Lower lobe of right lung (tissue), 2 donors: ENCODE measurements around the gene LCOR. TPM values are rescaled to one million over a fixed set of nuclear protein-coding genes. Genes with fewer than 3 reads are reported as not detected.
A peak's percentile ranks its signal among the peaks of the same experiment; 100 is the strongest.

Source experiments
- ATAC-seq, 2 donors: fragments of 200-7000 bp; cut with Tn5 transposase; one replicate each; pipeline ENCODE4 v1.9.1; 2020 to 2022; ENCODE audit warnings: mild to moderate bottlenecking in 2 of 2, moderate library complexity in 2 of 2
- DNase-seq: peaks from one replicate; pipeline ENCODE4 v3.0.0-alpha.2; 2020
- H3K27ac ChIP-seq: fragments of 200-600 bp; one replicate; pipeline ENCODE4 v1.8.0; 2022
- H3K27me3 ChIP-seq: fragments of 200-600 bp; one replicate; pipeline ENCODE4 v1.8.0; 2022; ENCODE audit warnings: low read depth
- H3K36me3 ChIP-seq: fragments of 200-600 bp; one replicate; pipeline ENCODE4 v1.8.0; 2022; ENCODE audit warnings: mild to moderate bottlenecking
- H3K4me1 ChIP-seq: fragments of 200-600 bp; one replicate; pipeline ENCODE4 v1.8.0; 2022
- H3K4me3 ChIP-seq: fragments of 200-600 bp; one replicate; pipeline ENCODE4 v1.8.0; 2022; ENCODE audit warnings: mild to moderate bottlenecking
- H3K9me3 ChIP-seq: fragments of 200-600 bp; one replicate; pipeline ENCODE4 v1.8.0; 2022
- intact Hi-C: fragments of 100-400 bp; cut with DNase I; formaldehyde crosslinking; loops from one replicate; pipeline ENCODE4 v1.11.0; 2022
- total RNA-seq: library from RNA; stranded (reverse); fragmentation: NEBNext Ultra II Directional; extraction: Animal tissue kit (Norgen Biotek cat#: 25700); gene quantifications from one replicate; pipeline ENCODE4 v1.2.1, GENCODE V29; 2021
- TF ChIP-seq, protein P1 (sequence below): fragments of 200-600 bp; IDR thresholded peaks from one replicate; pipeline ENCODE4 v1.8.0; 2022; ENCODE audit warnings: antibody characterized with exemption, mild to moderate bottlenecking
- donor health status: DM: no; HTN: yes; CAD: no; lungs with severe emphysema.

The LCOR gene
- total RNA-seq, 1 donor from 2014 or later = 34.7 TPM

- ATAC-seq = no peak
- no peaks in the 10 kb centered on the region for H3K36me3 ChIP-seq
- H3K4me1 ChIP-seq = peaks cover 13% of the 10 kb centered on the region
- H3K27me3 ChIP-seq = no peaks in the 10 kb centered on the region
- intact Hi-C loops = no loop called here
- no peak overlapping the region for H3K27ac ChIP-seq
- H3K9me3 ChIP-seq = no peaks in the 10 kb centered on the region
- TF ChIP-seq, protein P1, sequence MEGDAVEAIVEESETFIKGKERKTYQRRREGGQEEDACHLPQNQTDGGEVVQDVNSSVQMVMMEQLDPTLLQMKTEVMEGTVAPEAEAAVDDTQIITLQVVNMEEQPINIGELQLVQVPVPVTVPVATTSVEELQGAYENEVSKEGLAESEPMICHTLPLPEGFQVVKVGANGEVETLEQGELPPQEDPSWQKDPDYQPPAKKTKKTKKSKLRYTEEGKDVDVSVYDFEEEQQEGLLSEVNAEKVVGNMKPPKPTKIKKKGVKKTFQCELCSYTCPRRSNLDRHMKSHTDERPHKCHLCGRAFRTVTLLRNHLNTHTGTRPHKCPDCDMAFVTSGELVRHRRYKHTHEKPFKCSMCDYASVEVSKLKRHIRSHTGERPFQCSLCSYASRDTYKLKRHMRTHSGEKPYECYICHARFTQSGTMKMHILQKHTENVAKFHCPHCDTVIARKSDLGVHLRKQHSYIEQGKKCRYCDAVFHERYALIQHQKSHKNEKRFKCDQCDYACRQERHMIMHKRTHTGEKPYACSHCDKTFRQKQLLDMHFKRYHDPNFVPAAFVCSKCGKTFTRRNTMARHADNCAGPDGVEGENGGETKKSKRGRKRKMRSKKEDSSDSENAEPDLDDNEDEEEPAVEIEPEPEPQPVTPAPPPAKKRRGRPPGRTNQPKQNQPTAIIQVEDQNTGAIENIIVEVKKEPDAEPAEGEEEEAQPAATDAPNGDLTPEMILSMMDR = no peak
- DNase-seq = no peak
- H3K4me3 ChIP-seq = no peak overlapping the region
Observed at GRCh38 chr10:96904648-96905047, 72.5 kb downstream of the LCOR start.

DNA sequence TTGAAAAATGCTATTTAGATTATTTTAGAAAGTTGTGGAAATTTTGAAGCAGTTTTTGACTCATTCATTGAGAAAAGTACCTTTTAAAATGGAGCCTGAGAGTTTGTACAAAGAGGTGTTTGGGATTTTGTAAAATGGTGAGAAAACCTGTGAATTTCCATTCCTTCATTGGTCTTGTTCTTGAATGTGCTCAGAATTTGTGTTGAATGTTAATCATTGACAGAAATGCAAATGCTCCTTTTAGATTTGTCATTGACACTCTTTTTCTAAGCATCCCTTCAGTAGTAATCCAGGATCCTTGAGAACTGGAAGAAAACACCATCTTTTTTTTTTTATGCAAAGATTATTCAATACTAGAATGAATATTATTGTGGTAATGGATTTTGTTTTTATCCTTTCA, 74.8 kb downstream of the LCOR start:
- Histone ChIP-seq H3K27me3 (no peaks in the 10 kb centered on the region), H3K9me3 (no peaks in the 10 kb centered on the region), H3K4me3 (no peak overlapping the region), H3K4me1 (peaks cover 13% of the 10 kb centered on the region), H3K27ac (no peak overlapping the region), H3K36me3 (no peaks in the 10 kb centered on the region)
- intact Hi-C loops = no loop called here
- ATAC-seq (no peak), DNase-seq (no peak)
- TF ChIP-seq, protein P1 = no peak

- H3K27me3 ChIP-seq = no peaks in the 10 kb centered on the region
- intact Hi-C loops = no loop called here
- H3K36me3 ChIP-seq = peaks cover 6% of the 10 kb centered on the region
- H3K9me3 ChIP-seq = no peaks in the 10 kb centered on the region
- TF ChIP-seq, protein P1 = peak; percentile 57
- H3K4me1 ChIP-seq = no peaks in the 10 kb centered on the region
- no peak overlapping the region for H3K4me3 ChIP-seq
- H3K27ac ChIP-seq = no peak overlapping the region
- peak; percentile 73 to 74 for ATAC-seq
- no peak for DNase-seq
Observed at GRCh38 chr10:96910488-96911395, 78.6 kb downstream of the LCOR start.

- H3K27me3 ChIP-seq = no peaks in the 10 kb centered on the region
- DNase-seq = no peak
- intact Hi-C loops = no loop called here
- no peaks in the 10 kb centered on the region for H3K4me1 ChIP-seq
- H3K36me3 ChIP-seq = peaks cover 7% of the 10 kb centered on the region
- H3K4me3 ChIP-seq = no peak overlapping the region
- TF ChIP-seq, protein P1 = no peak
- no peak for ATAC-seq
- H3K9me3 ChIP-seq = no peaks in the 10 kb centered on the region
- no peak overlapping the region for H3K27ac ChIP-seq
Observed at GRCh38 chr10:96912405-96912804, 80.3 kb downstream of the LCOR start.

DNA sequence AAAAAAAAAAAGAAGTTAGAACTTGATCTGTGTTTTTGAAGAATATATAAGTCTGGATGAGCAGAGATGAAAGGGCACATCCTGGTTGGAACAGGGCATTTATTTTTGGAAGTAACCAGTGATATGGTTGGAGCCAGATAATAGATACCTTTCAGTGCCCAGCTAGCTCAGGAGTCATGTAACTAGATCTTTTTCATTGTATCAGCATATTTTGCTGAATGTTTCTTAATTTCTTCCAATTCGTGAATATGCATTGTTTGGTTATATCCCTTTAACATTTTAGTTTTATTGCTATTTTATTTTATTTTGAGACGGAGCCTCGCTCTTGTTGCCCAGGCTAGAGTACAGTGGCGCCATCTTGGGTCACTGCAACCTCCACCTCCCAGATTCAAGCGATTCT, 81.8 kb downstream of the LCOR start:
- Histone ChIP-seq H3K27me3 (no peaks in the 10 kb centered on the region), H3K4me1 (no peaks in the 10 kb centered on the region), H3K36me3 (peaks cover 7% of the 10 kb centered on the region), H3K9me3 (no peaks in the 10 kb centered on the region), H3K4me3 (no peak overlapping the region), H3K27ac (no peak overlapping the region)
- TF ChIP-seq, protein P1 = no peak
- intact Hi-C loops = no loop called here
- DNase-seq (no peak), ATAC-seq (no peak)
